Neutrophil (primary cell): ENCODE data around the gene TRAPPC3.

Experiments
- H3K27ac ChIP-seq: fragments of 200-600 bp; sonication (generic); 2 replicates; pipeline ENCODE4 v1.5.1; 2016; ENCODE audit warnings: mild to moderate bottlenecking, moderate library complexity
- H3K27me3 ChIP-seq: fragments of 200-600 bp; sonication (generic); 2 replicates; pipeline ENCODE4 v1.6.0; 2016; ENCODE audit warnings: mild to moderate bottlenecking
- H3K36me3 ChIP-seq: fragments of 200-600 bp; sonication (generic); 2 replicates; pipeline ENCODE4 v1.5.1; 2017
- H3K4me1 ChIP-seq, 2 experiments: fragments of 200-600 bp in 1 of 2; sonication (generic) in 1 of 2; 1 replicate in 1 of 2; 2 replicates in 1 of 2; pipeline versions ENCODE4 v1.5.1 to v1.6.1; 2013 to 2016; ENCODE audit warnings: low read depth in 1 of 2, low read length in 1 of 2, mild to moderate bottlenecking in 1 of 2, moderate library complexity in 1 of 2; ENCODE audit not compliant: control insufficient read depth in 1 of 2, insufficient read depth in 1 of 2
- H3K4me3 ChIP-seq, 2 experiments: fragments of 200-600 bp in 1 of 2; sonication (generic) in 1 of 2; 1 replicate in 1 of 2; 2 replicates in 1 of 2; pipeline ENCODE4 v1.5.1; 2013 to 2016; ENCODE audit warnings: low read depth in 1 of 2, low read length in 1 of 2, mild to moderate bottlenecking in 1 of 2, moderate library complexity in 1 of 2
- H3K9me3 ChIP-seq: fragments of 200-600 bp; sonication (generic); 2 replicates; pipeline ENCODE4 v1.5.1; 2016
- TF ChIP-seq, protein P1 (sequence below): fragments of 200-600 bp; sonication (generic); IDR thresholded peaks from 2 replicates; pipeline ENCODE4 v1.5.1; 2016; ENCODE audit warnings: antibody characterized with exemption

Gene TRAPPC3

DNA sequence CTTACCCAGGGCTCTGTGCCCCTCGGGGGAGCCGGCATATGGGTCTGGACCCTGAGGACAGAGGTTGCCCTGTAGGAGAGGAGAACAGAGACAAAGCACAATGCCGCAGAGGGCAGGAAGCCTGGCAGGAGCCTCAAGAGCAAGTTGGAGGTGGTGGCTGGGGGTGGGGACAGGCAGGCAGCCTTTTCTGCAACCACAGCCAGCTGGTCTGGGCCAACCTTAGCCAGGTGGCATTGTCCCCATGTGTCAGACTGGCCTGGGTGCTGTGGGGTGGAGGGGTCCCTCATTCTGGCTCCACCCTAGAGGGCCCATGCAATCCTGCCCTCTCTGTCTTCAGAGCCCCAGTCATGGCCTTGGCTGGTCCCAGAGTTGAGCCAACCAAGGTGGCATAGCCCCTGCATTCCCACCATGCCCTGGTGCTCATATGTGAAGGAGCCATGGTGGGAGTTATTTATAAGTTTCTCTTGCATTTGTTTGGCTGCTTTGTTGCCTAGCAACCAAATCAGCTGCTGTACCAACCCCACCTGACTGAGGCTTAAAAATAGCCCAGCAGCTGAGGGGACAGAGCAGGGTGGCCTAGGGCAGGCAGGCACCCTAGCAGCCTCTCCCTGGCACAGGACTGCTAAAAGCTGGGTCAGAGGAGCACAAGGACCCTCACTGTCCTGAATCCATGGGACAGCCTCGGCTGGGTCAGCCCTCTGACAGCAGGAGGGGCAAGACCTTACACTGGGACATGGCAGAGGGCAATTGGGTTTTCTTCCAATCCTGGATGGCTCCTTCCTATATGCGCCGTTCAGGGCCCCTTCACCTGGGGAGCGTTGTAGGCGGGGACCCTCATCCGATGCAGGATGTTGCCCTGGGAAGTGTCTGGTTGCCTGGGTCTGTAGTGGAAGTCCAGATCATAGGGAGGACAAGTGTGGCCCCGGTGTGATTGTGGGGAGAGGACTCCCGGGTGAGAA lies 26.1 kb upstream of the TRAPPC3 start:
- TF ChIP-seq, protein P1, sequence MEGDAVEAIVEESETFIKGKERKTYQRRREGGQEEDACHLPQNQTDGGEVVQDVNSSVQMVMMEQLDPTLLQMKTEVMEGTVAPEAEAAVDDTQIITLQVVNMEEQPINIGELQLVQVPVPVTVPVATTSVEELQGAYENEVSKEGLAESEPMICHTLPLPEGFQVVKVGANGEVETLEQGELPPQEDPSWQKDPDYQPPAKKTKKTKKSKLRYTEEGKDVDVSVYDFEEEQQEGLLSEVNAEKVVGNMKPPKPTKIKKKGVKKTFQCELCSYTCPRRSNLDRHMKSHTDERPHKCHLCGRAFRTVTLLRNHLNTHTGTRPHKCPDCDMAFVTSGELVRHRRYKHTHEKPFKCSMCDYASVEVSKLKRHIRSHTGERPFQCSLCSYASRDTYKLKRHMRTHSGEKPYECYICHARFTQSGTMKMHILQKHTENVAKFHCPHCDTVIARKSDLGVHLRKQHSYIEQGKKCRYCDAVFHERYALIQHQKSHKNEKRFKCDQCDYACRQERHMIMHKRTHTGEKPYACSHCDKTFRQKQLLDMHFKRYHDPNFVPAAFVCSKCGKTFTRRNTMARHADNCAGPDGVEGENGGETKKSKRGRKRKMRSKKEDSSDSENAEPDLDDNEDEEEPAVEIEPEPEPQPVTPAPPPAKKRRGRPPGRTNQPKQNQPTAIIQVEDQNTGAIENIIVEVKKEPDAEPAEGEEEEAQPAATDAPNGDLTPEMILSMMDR: no peak
- Histone ChIP-seq H3K27me3 (no peaks in the 10 kb centered on the region), H3K9me3 (no peaks in the 10 kb centered on the region), H3K4me3 (no peak overlapping the region), H3K4me1 (no peaks in the 10 kb centered on the region), H3K27ac (peak overlapping the region; percentile 18), H3K36me3 (peaks cover 100% of the 10 kb centered on the region)

DNA sequence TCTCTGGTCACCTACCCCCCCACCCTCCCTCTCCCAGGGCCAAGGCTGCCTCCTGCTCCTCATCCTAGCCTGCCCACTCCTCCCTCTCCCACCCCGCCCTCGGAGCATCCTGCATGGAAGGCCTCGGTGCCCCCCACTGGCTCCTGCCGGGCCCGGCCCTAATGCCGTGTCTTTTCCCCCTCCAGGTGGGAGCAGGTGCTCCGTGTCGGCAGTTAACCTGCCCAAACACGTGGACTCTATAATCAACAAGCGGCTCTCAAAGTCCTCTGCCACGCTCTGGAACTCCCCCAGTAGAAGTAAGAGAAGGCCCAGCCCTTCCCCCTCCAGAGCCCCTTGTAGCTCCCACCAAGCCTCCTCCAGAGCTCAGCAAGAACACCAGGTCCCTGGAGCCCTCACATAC lies 25.4 kb upstream of the TRAPPC3 start:
- TF ChIP-seq, protein P1: no peak
- Histone ChIP-seq H3K4me1 (no peaks in the 10 kb centered on the region), H3K9me3 (no peaks in the 10 kb centered on the region), H3K27ac (peak overlapping the region; percentile 18), H3K4me3 (no peak overlapping the region), H3K36me3 (peaks cover 98% of the 10 kb centered on the region), H3K27me3 (no peaks in the 10 kb centered on the region)

DNA sequence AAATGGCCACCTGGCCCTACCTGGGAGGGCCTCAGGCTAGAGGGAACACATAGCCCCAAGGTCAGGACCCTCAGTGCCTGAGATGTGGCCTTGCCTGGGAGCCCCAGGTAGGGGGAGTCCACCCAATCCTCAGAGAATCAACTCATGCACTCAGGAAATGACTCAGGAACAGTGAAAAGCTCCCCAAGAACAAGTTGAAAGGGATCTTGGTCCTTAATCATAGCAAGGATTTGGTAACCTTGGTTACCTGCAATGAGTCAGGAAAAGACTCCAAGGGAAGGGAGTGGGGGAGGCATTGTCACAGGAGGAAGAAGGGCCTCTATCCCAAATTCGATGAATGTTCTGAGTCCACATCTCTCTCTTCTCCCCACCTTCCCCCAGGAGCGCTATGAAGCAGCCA lies 23.7 kb upstream of the TRAPPC3 start:
- TF ChIP-seq, protein P1: no peak
- H3K4me3 ChIP-seq: no peak overlapping the region
- H3K4me1 ChIP-seq: peaks cover 0 to 3% of the 10 kb centered on the region in 2 experiments
- H3K36me3 ChIP-seq: peaks cover 81% of the 10 kb centered on the region
- H3K27me3 ChIP-seq: no peaks in the 10 kb centered on the region
- H3K27ac ChIP-seq: no peak overlapping the region
- H3K9me3 ChIP-seq: no peaks in the 10 kb centered on the region

DNA sequence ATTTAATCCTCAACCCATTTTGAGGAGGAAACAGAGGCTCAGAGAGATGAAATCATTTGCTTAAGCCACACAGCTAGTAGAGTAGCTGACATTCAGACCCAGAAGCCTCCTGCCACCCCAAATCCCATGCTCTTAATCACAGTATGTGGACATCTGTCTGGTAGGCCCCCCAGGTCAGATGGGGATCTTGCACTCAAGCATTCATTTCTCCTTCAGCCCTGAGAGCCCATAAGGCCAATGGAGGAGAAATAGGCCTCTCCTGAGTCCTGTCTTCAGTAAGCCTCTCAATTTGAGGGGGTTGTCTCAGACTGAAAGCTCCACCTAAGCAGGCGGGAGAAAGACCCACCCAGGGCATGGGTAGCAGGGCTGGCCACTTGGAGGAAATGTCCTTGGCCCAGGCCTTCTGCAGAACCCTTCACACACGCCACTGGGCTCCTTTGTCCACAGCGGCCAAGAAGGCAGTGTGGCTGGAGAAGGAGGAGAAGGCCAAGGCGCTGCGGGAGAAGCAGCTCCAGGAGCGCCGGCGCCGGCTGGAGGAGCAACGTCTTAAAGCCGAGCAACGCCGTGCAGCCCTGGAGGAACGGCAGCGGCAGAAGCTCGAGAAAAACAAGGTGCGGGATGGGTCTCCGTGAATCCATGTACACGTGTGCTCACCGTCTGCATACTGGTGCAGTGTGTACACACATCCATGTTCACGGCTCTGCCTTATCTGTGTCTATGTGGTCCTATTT lies 22.9 kb upstream of the TRAPPC3 start:
- Histone ChIP-seq H3K27ac (no peak overlapping the region), H3K27me3 (no peaks in the 10 kb centered on the region), H3K4me1 (peaks cover 0 to 3% of the 10 kb centered on the region in 2 experiments), H3K36me3 (peaks cover 80% of the 10 kb centered on the region), H3K4me3 (no peak overlapping the region), H3K9me3 (no peaks in the 10 kb centered on the region)
- TF ChIP-seq, protein P1: no peak

DNA sequence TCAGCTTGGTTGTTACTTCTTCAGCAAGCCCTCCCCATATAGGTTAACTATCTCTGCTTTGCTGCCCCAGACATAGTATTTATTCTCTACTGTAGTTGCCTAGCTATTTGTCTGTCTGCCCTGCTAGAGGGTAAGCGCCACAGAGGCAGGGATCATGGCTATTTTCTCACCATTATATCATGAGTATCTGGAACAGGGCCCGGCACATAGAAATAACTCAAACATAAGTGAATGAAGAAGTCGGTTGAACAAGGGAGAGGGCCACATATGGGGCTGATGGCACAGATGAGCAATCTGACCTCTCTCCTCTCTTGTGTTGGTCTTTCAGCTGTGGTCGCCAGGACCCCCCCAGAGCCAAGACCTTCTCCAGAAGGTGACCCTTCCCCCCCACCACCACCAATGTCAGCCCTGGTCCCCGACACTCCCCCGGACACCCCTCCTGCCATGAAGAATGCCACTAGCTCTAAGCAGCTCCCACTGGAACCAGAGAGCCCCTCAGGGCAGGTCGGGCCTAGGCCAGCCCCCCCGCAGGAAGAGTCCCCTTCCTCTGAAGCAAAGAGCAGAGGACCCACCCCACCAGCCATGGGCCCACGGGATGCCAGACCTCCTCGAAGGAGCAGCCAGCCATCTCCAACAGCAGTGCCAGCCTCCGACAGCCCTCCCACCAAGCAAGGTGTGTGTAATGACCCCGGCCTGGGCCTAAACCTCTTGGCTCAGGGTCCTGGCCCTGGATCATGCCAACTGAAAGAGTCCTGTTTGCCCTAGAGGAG lies 21.5 kb upstream of the TRAPPC3 start:
- Histone ChIP-seq H3K27ac (peak overlapping the region; percentile 27), H3K4me3 (no peak overlapping the region), H3K36me3 (peaks cover 73% of the 10 kb centered on the region), H3K4me1 (peaks cover 0 to 3% of the 10 kb centered on the region in 2 experiments), H3K27me3 (no peaks in the 10 kb centered on the region), H3K9me3 (no peaks in the 10 kb centered on the region)
- TF ChIP-seq, protein P1: no peak
